ENCODE results near the gene BRME1.

BRME1 gene

GRCh38 chr19:13841086-13841961 lies 64.6 kb downstream of the BRME1 start:
- Histone ChIP-seq H3K4me1 (ENCODE audit: control insufficient read depth in 2 of 2, insufficient read depth in 1 of 2, low read depth in 1 of 2, low read length in 2 of 2) (peaks cover 25 to 30% of the 10 kb centered on the region in 2 donors), H3K18ac (ENCODE audit: low read length) (peak overlapping the region; percentile 99), H3K27ac (replicated peaks; ENCODE audit: low read length) (no peak overlapping the region), H3K9me3 (replicated peaks in 1 of 2; ENCODE audit: control insufficient read depth in 2 of 2, insufficient read depth in 1 of 2, low read depth in 1 of 2, low read length in 2 of 2) (no peaks in the 10 kb centered on the region), H3K23ac (ENCODE audit: low read depth, low read length, poor library complexity) (peak overlapping the region; percentile 98), H2AK5ac (ENCODE audit: low read depth, low read length) (peak overlapping the region; percentile 98), H3K4me3 (ENCODE audit: low read length in 2 of 2) (peak overlapping the region; percentile 66 to 93), H2AFZ (ENCODE audit: low read length) (no peak overlapping the region), H4K8ac (ENCODE audit: low read depth, low read length) (no peak overlapping the region), H3K36me3 (replicated peaks in 1 of 2; ENCODE audit: control insufficient read depth in 2 of 2, insufficient read depth in 2 of 2, low read length in 2 of 2) (no peaks in the 10 kb centered on the region), H3K4me2 (ENCODE audit: insufficient read depth, low read length, poor library complexity, severe bottlenecking) (peak overlapping the region; percentile 80), H2BK120ac (ENCODE audit: low read depth, low read length) (no peak overlapping the region), H3K4ac (ENCODE audit: low read length) (peak overlapping the region; percentile 37), H2BK15ac (ENCODE audit: low read length) (peak overlapping the region; percentile 98), H3K27me3 (ENCODE audit: control insufficient read depth in 3 of 3, insufficient read depth in 3 of 3, low read depth in 1 of 3, low read length in 3 of 3) (peaks cover 0 to 8% (median 0%) of the 10 kb centered on the region in 3 experiments), H3K14ac (ENCODE audit: low read length) (peak overlapping the region; percentile 38), H3K9ac (ENCODE audit: low read depth, low read length, poor library complexity) (peak overlapping the region; percentile 60), H4K91ac (ENCODE audit: low read depth, low read length, poor library complexity) (peak overlapping the region; percentile 72), H2BK12ac (ENCODE audit: low read length) (peak overlapping the region; percentile 94), H3K79me1 (ENCODE audit: low read depth, low read length) (peaks cover 13% of the 10 kb centered on the region), H2BK5ac (ENCODE audit: low read length) (peak overlapping the region; percentile 24)
- DNase-seq (ENCODE audit: low spot score), result no peak
- no CpG with 5 or more reads among the region's 26 CpGs for WGBS, 2 donors (ENCODE audit: extremely low coverage in 2 of 2, insufficient read length in 2 of 2, insufficient replicate concordance in 1 of 2)

GRCh38 chr19:13840305-13841085 lies 65.4 kb downstream of the BRME1 start:
- peak overlapping the region; percentile 41 for H3K4ac ChIP-seq (ENCODE audit: low read length)
- no peak overlapping the region for H2AFZ ChIP-seq (ENCODE audit: low read length)
- H3K79me1 ChIP-seq (ENCODE audit: low read depth, low read length), result peaks cover 13% of the 10 kb centered on the region
- no CpG with 5 or more reads among the region's 23 CpGs for WGBS, 2 donors (ENCODE audit: extremely low coverage in 2 of 2, insufficient read length in 2 of 2, insufficient replicate concordance in 1 of 2)
- no peak overlapping the region for H3K14ac ChIP-seq (ENCODE audit: low read length)
- no peak overlapping the region for H2BK5ac ChIP-seq (ENCODE audit: low read length)
- H4K8ac ChIP-seq (ENCODE audit: low read depth, low read length), result no peak overlapping the region
- DNase-seq (ENCODE audit: low spot score), result no peak
- peak overlapping the region; percentile 11 for H3K4me2 ChIP-seq (ENCODE audit: insufficient read depth, low read length, poor library complexity, severe bottlenecking)
- no peaks in the 10 kb centered on the region for H3K9me3 ChIP-seq (replicated peaks in 1 of 2; ENCODE audit: control insufficient read depth in 2 of 2, insufficient read depth in 1 of 2, low read depth in 1 of 2, low read length in 2 of 2)
- peak overlapping the region; percentile 66 for H2BK12ac ChIP-seq (ENCODE audit: low read length)
- peak overlapping the region; percentile 98 for H2AK5ac ChIP-seq (ENCODE audit: low read depth, low read length)
- H3K4me3 ChIP-seq (ENCODE audit: low read length in 2 of 2), result no peak overlapping the region
- peak overlapping the region; percentile 71 for H2BK15ac ChIP-seq (ENCODE audit: low read length)
- no peak overlapping the region for H3K27ac ChIP-seq (replicated peaks; ENCODE audit: low read length)
- peaks cover 21 to 24% of the 10 kb centered on the region in 2 donors for H3K4me1 ChIP-seq (ENCODE audit: control insufficient read depth in 2 of 2, insufficient read depth in 1 of 2, low read depth in 1 of 2, low read length in 2 of 2)
- peak overlapping the region; percentile 65 for H3K23ac ChIP-seq (ENCODE audit: low read depth, low read length, poor library complexity)
- H3K9ac ChIP-seq (ENCODE audit: low read depth, low read length, poor library complexity), result peak overlapping the region; percentile 72
- H3K18ac ChIP-seq (ENCODE audit: low read length), result peak overlapping the region; percentile 70
- H4K91ac ChIP-seq (ENCODE audit: low read depth, low read length, poor library complexity), result peak overlapping the region; percentile 3
- peaks cover 3 to 5% of the 10 kb centered on the region in 2 donors for H3K36me3 ChIP-seq (replicated peaks in 1 of 2; ENCODE audit: control insufficient read depth in 2 of 2, insufficient read depth in 2 of 2, low read length in 2 of 2)
- H2BK120ac ChIP-seq (ENCODE audit: low read depth, low read length), result peak overlapping the region; percentile 81
- H3K27me3 ChIP-seq (ENCODE audit: control insufficient read depth in 3 of 3, insufficient read depth in 3 of 3, low read depth in 1 of 3, low read length in 3 of 3), result peaks cover 0 to 8% (median 0%) of the 10 kb centered on the region in 3 experiments

- Histone ChIP-seq H3K14ac (ENCODE audit: low read length) (no peak overlapping the region), H3K27me3 (ENCODE audit: control insufficient read depth in 3 of 3, insufficient read depth in 3 of 3, low read depth in 1 of 3, low read length in 3 of 3) (peaks cover 0 to 8% (median 0%) of the 10 kb centered on the region in 3 experiments), H2BK5ac (ENCODE audit: low read length) (no peak overlapping the region), H2BK15ac (ENCODE audit: low read length) (peak overlapping the region; percentile 75), H2BK12ac (ENCODE audit: low read length) (peak overlapping the region; percentile 66), H4K8ac (ENCODE audit: low read depth, low read length) (no peak overlapping the region), H3K79me1 (ENCODE audit: low read depth, low read length) (peaks cover 13% of the 10 kb centered on the region), H3K36me3 (replicated peaks in 1 of 2; ENCODE audit: control insufficient read depth in 2 of 2, insufficient read depth in 2 of 2, low read length in 2 of 2) (peaks cover 3 to 5% of the 10 kb centered on the region in 2 donors), H3K23ac (ENCODE audit: low read depth, low read length, poor library complexity) (peak overlapping the region; percentile 80), H3K4me3 (ENCODE audit: low read length in 2 of 2) (no peak overlapping the region), H3K9me3 (replicated peaks in 1 of 2; ENCODE audit: control insufficient read depth in 2 of 2, insufficient read depth in 1 of 2, low read depth in 1 of 2, low read length in 2 of 2) (no peaks in the 10 kb centered on the region), H2AK5ac (ENCODE audit: low read depth, low read length) (peak overlapping the region; percentile 98), H3K4me2 (ENCODE audit: insufficient read depth, low read length, poor library complexity, severe bottlenecking) (no peak overlapping the region), H2AFZ (ENCODE audit: low read length) (no peak overlapping the region), H3K9ac (ENCODE audit: low read depth, low read length, poor library complexity) (peak overlapping the region; percentile 72), H3K4me1 (ENCODE audit: control insufficient read depth in 2 of 2, insufficient read depth in 1 of 2, low read depth in 1 of 2, low read length in 2 of 2) (peaks cover 21 to 24% of the 10 kb centered on the region in 2 donors), H3K27ac (replicated peaks; ENCODE audit: low read length) (no peak overlapping the region), H3K4ac (ENCODE audit: low read length) (peak overlapping the region; percentile 41), H4K91ac (ENCODE audit: low read depth, low read length, poor library complexity) (no peak overlapping the region), H3K18ac (ENCODE audit: low read length) (peak overlapping the region; percentile 94), H2BK120ac (ENCODE audit: low read depth, low read length) (peak overlapping the region; percentile 81)
- WGBS, 2 donors (ENCODE audit: extremely low coverage in 2 of 2, insufficient read length in 2 of 2, insufficient replicate concordance in 1 of 2), result no CpG with 5 or more reads among the region's 6 CpGs
- no peak for DNase-seq (ENCODE audit: low spot score)
Observed at GRCh38 chr19:13839938-13840304, 66.0 kb downstream of the BRME1 start.

Measured in neuronal stem cell (in vitro differentiated cells).